ENCODE measurements around the gene MID1. TPM values are rescaled to one million over a fixed set of nuclear protein-coding genes. Genes with fewer than 3 reads are reported as not detected.

The MID1 gene
- total RNA-seq, 1 donor from 2014 or later, result 3.4 TPM

DNA sequence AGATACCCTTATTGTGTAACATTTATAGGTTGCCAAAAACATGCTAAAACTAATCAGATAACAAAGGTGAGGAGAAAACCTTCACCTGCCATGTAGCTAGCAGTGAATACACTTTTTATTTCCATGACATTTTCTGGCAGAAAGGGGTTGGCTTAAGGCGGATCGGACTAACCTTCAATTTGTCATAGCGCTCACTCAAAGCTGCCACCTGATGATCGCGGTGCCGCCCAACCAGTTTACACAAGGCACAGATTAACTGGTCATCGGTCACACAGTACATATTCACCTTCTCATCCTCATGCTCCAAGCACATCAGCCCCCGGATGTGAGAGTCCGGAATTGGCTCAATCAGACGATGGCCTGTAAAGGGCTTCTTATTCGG is 53.7 kb downstream of the MID1 start:
- H3K36me3 ChIP-seq (ENCODE audit: control insufficient read depth, insufficient read depth, low read length), result no peaks in the 10 kb centered on the region
- TF ChIP-seq, protein P1, sequence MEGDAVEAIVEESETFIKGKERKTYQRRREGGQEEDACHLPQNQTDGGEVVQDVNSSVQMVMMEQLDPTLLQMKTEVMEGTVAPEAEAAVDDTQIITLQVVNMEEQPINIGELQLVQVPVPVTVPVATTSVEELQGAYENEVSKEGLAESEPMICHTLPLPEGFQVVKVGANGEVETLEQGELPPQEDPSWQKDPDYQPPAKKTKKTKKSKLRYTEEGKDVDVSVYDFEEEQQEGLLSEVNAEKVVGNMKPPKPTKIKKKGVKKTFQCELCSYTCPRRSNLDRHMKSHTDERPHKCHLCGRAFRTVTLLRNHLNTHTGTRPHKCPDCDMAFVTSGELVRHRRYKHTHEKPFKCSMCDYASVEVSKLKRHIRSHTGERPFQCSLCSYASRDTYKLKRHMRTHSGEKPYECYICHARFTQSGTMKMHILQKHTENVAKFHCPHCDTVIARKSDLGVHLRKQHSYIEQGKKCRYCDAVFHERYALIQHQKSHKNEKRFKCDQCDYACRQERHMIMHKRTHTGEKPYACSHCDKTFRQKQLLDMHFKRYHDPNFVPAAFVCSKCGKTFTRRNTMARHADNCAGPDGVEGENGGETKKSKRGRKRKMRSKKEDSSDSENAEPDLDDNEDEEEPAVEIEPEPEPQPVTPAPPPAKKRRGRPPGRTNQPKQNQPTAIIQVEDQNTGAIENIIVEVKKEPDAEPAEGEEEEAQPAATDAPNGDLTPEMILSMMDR (IDR thresholded peaks at IDR 0.05; ENCODE audit: insufficient read depth, low read length, severe bottlenecking), result no peak
- FAIRE-seq, result peak; percentile 52

DNA sequence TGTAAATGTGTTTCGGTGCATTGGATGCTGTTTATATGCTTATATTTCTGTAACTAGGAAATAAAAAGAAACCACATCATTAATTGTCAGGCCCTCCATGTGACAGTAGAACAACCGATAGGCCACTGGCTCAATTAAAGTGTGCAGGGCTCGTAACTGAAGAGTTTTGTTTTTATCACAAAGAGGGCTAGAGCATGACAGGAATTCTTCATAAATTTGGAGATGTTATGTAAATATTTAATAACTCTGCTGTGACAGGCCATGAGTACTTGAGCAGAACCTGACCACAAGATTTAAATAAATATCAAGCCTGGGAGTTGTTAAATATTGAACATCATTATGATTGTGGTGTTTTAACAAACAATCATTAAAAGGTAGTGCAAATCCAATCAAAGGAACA is 55.9 kb downstream of the MID1 start:
- FAIRE-seq (no peak), DNase-seq (ENCODE audit: low read depth) (no peak)
- Histone ChIP-seq H3K4me3 (ENCODE audit: low read depth, low read length) (no peak overlapping the region), H3K36me3 (ENCODE audit: control insufficient read depth, insufficient read depth, low read length) (no peaks in the 10 kb centered on the region), H3K27me3 (ENCODE audit: control insufficient read depth, insufficient read depth, low read length) (no peaks in the 10 kb centered on the region)
- TF ChIP-seq, protein P1 (IDR thresholded peaks at IDR 0.05; ENCODE audit: insufficient read depth, low read length, severe bottlenecking), result no peak

More for the DNA sequence above, 53.7 kb downstream of the MID1 start:
- no peak for DNase-seq (ENCODE audit: low read depth)
- Histone ChIP-seq H3K27me3 (ENCODE audit: control insufficient read depth, insufficient read depth, low read length) (no peaks in the 10 kb centered on the region), H3K4me3 (ENCODE audit: low read depth, low read length) (no peak overlapping the region)

DNA sequence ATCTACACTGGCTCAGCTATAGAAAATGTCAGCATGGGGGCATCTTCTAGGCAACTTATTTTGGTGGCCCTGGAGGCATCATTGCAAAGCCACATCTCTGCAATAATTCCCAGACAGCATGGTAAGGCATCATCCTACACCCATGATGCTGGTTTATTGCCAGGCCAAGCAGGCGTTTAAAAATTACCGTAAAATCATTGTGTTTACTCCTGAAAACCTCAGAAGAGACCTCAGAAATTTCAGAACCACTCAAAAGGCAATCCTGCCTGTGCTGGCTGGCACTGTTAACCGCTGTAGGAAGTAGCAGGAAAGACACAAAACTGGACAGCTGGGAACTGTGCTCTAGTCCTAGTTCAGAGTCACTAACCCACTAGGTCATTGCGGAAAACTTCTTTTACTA is 63.2 kb downstream of the MID1 start:
- H3K4me3 ChIP-seq (ENCODE audit: low read depth, low read length), result no peak overlapping the region
- TF ChIP-seq, protein P1 (IDR thresholded peaks at IDR 0.05; ENCODE audit: insufficient read depth, low read length, severe bottlenecking), result no peak
- FAIRE-seq (no peak), DNase-seq (ENCODE audit: low read depth) (no peak)
- H3K27me3 ChIP-seq (ENCODE audit: control insufficient read depth, insufficient read depth, low read length), result no peaks in the 10 kb centered on the region
- H3K36me3 ChIP-seq (ENCODE audit: control insufficient read depth, insufficient read depth, low read length), result no peaks in the 10 kb centered on the region

DNA sequence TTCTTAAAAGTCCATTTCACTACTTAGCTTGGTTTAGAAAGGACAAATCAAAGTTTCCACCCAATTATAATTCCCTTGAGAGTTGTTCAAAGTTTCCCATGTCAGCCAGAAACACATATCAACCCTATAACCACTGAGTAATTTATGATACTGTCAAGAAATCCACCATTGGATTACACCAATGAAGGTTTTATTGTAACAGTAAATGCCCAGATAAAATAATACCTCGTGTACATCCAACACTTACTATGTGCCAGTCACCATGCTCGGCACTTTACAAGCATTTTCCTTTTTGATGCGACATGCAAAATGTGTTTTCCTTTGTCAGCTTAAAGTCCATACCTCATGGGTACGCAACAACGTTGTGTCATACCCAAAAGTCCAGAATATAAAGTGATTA is 64.0 kb downstream of the MID1 start:
- DNase-seq (ENCODE audit: low read depth), result no peak
- H3K27me3 ChIP-seq (ENCODE audit: control insufficient read depth, insufficient read depth, low read length), result no peaks in the 10 kb centered on the region
- H3K36me3 ChIP-seq (ENCODE audit: control insufficient read depth, insufficient read depth, low read length), result no peaks in the 10 kb centered on the region
- TF ChIP-seq, protein P1 (IDR thresholded peaks at IDR 0.05; ENCODE audit: insufficient read depth, low read length, severe bottlenecking), result no peak
- no peak for FAIRE-seq
- no peak overlapping the region for H3K4me3 ChIP-seq (ENCODE audit: low read depth, low read length)

DNA sequence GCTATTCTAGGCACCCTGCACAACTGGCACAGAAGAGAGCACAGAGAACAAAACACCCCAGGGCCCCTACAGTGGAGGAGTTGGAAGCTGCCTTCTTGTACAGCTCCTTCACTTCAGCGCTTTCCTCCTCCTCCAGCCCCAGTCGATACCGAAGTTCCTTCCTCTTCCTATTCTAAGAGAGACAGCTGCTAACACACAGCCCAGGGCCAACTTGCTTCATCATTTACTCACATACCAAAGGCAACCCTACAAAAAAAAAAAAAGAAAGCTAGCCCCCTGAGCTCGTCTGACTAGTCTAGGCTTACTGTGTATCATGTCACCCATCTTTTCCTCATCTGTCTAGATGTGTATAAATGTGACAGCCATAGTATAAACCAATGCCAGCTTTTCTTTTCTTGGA is 64.5 kb downstream of the MID1 start:
- no peaks in the 10 kb centered on the region for H3K27me3 ChIP-seq (ENCODE audit: control insufficient read depth, insufficient read depth, low read length)
- DNase-seq (ENCODE audit: low read depth) (no peak), FAIRE-seq (no peak)
- H3K4me3 ChIP-seq (ENCODE audit: low read depth, low read length), result no peak overlapping the region
- TF ChIP-seq, protein P1 (IDR thresholded peaks at IDR 0.05; ENCODE audit: insufficient read depth, low read length, severe bottlenecking), result no peak
- H3K36me3 ChIP-seq (ENCODE audit: control insufficient read depth, insufficient read depth, low read length), result no peaks in the 10 kb centered on the region

DNA sequence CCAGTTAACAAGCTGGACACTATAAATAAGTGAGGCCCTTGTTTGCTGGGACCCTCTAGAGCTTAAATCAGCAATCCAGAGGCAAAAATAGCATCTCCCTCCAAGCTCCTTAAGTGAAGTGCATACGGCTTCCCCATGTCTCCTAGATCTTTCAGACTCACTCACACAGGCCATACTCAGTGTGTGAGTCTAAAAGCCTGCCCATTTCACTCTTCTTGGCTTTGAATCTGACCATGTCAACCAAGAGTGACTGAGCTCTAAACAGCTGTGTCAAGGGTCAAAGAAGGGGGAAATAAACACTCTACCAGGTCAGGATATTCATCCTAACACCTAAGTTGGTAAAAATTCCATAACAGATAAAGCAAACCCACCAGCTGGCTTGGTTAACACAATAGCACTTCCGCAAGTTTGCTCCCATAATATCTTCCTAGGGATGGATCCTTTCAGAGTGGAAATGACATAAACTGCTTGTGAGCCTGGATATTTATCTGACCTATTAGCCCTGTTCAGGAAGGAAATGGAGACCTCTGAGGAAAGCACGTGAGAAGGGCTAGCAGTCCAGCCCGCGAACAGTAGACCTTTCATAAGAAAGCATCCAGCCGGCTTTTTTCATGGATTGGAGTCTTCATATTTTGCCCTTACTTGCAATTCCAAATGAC is 65.6 kb downstream of the MID1 start:
- DNase-seq (ENCODE audit: low read depth) (no peak), FAIRE-seq (no peak)
- Histone ChIP-seq H3K36me3 (ENCODE audit: control insufficient read depth, insufficient read depth, low read length) (no peaks in the 10 kb centered on the region), H3K4me3 (ENCODE audit: low read depth, low read length) (no peak overlapping the region), H3K27me3 (ENCODE audit: control insufficient read depth, insufficient read depth, low read length) (no peaks in the 10 kb centered on the region)
- TF ChIP-seq, protein P1 (IDR thresholded peaks at IDR 0.05; ENCODE audit: insufficient read depth, low read length, severe bottlenecking), result no peak
